Activated CD8-positive, alpha-beta memory T cell treated with anti-CD3 and anti-CD28 coated beads, Interleukin-2, amount 50 U/mL, for 1 hour (primary cell): ENCODE data around the gene C14orf93.
"Not testable (repeated sequence)": the region's sequence is repeated elsewhere in the genome, so short reads cannot be mapped to it uniquely, and the experiment has no call there.

ENCODE experiments used
- DNase-seq: peaks from one replicate; pipeline ENCODE4 v3.0.0-alpha.2; 2020; ENCODE audit errors: extremely low read depth

Gene C14orf93

DNA sequence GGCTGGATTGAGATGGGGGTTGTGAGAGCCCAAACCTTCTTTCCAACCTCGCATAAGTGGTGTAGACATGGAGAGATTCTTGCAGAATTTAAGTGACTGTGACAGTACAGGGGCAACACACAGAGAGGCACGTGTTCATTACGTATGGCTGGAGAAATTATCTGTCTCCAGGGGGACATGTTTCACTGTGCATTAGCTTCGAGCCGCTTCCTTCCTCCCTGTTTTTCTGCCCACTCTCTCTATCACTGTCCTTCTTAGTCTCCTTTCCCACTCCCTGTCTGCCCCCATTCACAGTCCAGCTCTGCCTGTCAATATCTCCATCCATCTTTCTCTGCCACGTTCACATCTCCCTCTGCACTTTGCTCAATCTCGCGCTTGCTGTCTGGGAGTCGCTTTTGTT, 11.5 kb upstream of the C14orf93 start:
- DNase-seq, result no peak

DNA sequence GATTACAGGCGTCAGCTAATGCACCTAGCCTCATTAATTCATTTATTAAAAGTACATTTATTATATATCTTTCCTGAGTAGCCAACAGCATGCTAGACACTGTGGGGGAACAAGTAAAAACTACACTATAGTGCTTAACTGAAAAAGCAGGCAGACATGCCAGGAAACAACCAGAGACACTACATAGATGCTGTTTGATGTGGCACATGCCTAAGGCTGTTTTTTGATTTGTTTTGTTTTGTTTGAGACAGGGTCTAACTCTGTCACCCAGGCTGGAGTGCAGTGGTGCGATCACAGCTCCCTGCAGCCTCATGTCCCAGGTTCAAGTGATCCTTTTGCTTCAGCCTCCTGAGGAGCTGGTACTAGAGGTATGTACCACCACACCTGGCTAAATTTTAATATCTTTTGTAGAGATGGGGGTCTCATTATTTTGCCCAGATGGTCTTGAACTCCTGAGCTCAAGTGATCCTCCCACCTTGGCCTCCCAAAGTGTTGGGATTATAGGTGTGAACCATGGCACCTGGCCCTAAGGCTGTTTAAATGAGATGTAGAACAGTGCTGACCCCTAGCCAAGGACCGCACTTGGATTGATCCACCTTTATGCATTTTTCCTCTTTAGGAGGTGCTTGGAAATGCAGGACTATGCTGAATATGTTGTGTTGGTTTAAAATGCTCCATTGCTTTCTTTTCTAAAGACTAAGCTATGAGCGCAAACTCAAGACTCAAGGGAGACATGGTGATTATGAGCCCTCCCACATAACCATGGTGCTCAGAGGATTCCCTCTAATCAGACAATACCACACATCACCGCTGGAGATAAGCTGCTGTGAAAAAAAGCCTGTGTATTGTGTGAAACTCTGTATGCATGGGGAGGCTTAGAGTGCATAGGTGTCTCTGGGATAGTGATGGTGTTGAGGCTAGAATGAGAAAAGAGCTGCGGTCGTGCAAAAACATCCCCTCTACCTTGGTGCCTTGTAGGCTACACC, 10.5 kb upstream of the C14orf93 start:
- DNase-seq, result no peak

DNA sequence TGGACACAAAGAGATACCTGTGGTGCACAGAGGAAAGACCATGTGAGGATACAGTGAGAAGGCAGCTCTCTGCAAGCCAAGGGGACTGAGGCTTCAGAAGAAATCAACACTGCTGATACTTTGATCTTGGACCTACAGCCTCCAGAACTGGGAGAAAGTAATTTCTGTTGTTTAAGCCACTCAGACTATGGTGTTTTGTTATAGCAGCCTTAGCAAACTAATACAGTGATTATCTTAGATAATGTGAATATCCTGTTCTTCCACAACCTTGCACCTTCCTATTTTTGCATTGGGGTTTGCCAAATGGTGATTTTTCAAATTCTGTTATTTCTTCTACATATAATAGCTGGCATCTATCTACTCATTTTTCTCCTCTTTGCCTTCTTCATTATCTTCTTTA, 8.2 kb upstream of the C14orf93 start:
- DNase-seq, result no peak

DNA sequence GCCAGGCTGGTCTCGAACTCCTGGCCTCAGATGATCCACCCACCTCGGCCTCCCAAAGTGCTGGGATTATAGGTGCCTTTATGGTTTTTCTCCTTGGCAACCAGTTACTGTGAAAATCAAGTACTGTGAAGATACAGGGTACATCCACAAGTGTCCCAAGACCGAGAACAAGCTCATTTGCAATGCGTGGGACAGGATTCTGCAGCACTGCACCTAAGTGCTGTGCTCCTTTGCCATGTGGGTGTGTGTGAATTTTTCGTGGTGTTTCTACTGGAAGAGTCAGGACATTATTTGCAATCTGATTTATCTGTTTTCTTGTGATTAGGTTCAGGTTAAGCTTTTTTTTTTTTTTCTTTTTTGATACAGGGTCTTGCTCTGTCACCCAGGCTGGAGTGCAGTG, 7.1 kb upstream of the C14orf93 start:
- no peak for DNase-seq

DNA sequence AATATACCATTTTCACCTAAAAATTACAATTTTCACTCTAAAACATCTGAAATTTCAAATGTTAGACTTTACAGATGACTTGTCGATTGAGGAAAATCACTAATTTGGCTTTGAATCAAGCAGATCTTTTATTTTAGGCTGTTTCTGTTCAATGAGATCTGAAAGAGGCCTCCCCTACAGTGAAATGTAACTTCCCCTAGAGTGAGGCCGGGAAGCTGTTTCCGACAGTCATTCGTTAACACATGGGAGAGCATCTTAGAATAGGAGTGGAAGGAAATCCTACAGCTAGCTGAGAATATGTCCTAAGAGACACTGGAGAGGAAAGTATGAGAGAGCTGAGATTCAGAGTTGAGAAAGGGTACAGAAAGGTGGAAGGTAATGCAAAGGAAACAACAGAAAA, 5.7 kb upstream of the C14orf93 start:
- DNase-seq, result no peak

DNA sequence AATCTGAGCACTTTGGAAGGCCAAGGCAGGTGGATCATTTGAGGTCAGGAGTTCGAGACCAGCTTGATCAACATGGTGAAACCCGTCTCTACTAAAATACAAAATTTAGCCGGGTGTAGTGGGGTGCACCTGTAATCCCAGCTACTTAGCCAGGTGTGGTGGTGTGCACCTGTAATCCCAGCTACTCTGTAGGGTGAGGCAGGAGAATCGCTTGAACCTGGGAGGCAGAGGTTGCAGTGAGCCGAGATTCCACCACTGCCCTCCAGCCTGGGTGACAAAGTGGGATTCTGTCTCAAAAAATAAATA, 3.8 kb upstream of the C14orf93 start:
- DNase-seq, result not testable (repeated sequence)

DNA sequence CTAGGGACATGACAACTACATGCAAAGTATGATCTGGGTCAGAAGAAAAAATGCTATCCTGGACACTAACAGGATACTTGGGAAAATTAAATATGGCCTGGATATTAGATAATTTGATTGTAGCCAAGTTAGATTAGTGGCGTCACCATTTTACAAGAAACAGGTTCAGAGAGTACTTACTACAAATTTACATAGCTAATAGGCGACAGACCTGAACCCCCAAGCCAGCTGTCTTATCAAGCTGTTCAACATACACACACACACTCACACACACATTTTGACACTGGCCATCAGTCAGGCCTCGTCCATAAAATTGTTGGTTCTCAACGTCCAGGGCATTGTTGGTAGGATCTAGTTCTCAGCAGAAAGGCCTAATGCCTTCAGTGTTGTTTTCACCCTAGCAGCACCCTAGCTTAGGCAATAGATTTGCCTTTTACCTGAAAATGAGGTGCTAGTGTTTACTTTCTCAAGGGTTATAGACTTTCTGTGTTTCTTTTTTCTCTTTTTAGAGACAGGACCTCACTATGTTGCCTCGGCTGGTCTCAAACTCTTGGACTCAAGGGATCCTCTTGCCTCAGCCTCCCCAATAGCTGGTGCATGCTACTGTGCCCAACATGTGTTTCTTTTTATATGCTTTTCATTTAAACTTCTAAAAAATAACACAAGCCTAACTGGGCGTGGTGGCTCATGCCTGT, 3.3 kb upstream of the C14orf93 start:
- DNase-seq, result no peak

DNA sequence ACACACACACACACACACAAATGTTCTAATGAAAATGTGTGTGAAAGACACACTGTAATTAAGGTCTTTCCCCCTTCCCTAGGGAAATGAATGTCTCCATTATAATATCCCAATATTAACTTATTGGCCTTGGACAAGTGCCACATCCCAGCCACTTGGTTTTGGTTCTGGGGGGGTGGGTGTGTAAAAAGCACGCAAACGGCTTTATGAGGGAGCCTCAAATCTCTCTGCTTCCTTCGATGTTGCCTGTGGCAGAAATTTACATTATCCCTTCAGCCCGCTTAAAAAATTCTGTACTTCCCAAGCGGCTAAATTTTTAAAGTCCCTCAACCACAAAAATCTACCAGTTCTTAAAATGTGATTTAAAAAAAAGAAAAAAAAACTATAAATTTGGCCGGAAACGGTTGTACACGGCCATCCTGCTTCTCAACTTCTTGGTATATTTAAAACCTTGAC, 432 bp downstream of the C14orf93 start:
- no peak for DNase-seq

DNA sequence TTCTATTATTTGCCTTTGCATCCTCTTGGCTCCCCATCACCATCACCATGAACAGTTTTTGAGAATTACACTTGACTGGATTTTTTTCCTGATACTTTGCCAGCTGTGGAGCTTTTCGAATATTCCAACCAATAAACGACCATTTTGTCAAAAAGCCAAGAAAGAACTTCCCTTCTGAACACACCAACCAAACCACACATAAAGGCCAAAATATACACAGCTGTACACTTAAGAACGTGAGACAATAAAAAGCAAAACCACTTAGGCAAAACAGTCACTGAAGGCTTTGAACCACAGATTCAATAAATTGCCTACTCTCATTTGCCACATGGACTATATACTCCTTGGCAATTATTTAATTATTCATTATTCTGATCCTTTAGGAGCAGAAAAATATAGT, 1.1 kb downstream of the C14orf93 start:
- no peak for DNase-seq

DNA sequence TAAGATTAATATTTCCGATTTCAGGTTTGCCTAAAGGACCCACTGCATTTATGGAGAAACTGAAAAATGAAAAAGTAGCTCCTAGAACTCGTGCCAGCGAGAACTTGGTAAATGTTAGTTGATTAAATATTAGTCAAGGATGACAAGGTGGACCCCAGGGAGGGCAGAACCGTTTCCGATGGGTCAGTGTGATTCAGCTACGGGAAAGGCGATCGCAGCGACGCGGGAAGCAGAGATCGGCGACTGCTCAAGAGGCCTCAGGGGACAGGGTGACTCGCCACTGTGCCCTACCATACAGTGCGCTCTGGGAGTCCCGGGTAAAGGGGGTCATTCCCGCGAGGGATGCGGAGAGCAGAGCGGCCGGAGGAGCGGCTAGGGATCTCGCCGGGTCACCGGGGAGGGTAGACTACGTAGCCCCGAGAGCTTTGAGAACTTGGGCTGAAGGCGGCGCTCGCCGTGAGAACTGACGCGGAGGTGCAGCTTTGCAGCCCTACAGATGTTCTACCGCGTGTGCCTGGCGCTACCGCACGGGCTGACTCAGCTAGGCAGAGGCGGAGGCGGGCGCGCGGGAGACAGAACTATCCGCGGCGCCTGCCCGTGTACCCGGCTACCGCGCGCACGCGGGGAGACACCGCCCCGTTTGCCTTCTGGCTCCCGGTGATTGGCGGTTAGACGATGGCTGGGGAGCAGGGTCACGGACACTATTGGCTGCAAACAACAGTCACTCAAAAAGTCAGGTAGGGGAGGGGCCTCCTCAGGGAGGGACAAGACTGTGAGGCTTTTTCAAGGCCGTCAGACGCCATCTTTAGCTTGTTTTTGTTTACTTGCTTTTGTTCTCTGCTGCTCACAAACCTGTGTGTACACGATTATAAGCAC, 3.2 kb downstream of the C14orf93 start:
- peak; percentile 92 for DNase-seq

DNA sequence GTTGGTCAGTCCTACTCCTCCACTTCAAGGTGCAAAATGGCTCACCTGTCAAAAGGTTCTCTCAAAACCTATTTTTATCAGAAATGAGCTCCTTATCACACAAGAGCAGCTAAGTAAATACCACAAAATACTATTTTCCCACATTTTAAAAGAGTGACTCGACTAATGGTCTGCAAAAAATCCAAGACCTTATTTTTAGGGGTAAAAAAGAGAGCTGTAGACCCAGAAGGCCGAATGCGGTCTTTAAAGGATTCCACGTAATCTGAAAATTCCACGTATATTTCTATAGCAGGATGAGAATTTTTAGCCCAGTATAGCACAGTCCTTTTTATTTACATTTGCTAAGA, 3.8 kb downstream of the C14orf93 start:
- no peak for DNase-seq

DNA sequence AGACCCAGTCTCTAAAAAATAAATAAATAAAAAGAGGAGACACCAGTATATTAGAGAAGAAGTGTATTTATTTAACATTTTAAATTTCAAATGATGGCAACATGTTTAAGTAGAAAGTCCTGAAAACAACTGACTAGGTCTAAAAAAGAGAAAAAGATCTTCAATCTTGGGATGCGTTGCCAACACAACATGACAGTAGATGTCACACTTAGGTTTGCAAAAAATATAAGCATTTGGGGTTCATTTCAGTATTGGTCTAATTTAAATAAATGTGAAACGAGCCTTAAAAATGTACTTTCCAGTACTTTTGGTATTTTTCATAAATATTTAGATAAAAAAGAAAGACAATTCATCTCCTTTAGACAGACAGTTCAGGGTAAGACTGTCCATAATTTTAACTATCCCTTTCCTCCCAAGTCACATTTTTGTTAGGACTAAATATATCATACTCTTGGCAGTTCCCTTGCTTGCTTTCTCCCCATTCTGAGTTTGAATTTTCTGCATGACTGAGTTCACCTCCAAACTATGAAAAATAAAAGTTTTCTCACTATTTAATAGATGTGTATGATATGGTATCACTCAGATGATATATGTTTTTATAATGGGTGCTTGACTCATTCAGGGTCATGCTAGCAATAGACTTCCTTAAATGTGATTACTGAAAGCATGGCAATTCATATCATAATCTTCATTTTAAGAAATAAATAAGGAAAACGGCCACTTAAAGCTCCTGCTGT, 4.3 kb downstream of the C14orf93 start:
- no peak for DNase-seq

DNA sequence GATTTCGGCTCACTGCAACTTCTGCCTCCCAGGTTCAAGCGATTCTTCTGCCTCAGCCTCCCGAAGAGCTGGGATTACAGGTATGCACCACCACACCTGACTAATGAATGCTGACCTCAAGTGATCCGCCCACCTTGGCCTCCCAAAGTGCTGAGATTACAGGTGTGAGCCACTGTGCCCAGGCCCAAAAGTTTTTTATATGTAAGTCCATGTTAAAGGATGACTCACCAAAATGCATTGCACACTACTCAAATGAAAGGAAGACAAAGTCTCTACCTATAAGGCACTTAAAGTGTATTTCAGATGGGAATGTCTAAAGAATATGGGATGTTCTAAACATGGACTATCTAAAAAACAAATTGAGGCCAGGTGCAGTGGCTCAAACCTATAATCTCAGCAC, 5.7 kb downstream of the C14orf93 start:
- not testable (repeated sequence) for DNase-seq

DNA sequence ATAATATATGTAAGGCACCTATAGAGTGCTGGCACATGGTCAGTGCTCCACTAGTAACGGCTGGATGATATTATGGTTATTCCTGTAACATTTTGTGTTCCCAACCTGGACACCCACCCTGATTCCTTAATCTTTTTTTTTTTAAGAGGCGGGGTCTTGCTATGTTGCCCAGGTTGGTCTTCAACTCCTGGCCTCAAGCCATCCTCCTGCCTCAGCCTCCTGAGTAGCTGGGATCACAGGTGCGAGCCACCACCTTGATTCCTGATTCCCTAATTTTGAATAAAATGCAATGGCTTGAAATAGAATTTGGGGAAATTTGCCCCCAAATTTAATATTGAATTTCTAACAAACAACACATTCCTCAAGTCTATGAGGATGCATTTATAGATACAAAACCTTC, 7.4 kb downstream of the C14orf93 start:
- no peak for DNase-seq

DNA sequence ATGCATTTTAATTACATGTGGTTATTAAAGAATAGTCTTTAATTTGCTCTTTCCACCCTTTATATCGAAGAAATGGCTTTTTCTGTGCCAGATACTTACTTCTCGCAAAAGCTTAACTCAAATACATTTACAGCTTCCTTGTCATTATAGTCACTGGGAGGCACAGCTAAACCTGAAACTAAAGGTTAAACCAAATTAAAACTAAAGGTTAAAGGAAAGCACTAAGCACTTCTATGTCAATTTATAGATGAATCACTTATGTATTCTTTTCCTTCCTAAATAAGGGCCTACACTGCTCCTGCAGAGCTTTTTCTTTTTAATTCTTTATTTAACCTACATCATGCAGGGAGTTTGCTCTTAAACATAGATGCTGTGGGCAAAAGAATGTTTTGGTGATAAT, 9.1 kb downstream of the C14orf93 start:
- no peak for DNase-seq

DNA sequence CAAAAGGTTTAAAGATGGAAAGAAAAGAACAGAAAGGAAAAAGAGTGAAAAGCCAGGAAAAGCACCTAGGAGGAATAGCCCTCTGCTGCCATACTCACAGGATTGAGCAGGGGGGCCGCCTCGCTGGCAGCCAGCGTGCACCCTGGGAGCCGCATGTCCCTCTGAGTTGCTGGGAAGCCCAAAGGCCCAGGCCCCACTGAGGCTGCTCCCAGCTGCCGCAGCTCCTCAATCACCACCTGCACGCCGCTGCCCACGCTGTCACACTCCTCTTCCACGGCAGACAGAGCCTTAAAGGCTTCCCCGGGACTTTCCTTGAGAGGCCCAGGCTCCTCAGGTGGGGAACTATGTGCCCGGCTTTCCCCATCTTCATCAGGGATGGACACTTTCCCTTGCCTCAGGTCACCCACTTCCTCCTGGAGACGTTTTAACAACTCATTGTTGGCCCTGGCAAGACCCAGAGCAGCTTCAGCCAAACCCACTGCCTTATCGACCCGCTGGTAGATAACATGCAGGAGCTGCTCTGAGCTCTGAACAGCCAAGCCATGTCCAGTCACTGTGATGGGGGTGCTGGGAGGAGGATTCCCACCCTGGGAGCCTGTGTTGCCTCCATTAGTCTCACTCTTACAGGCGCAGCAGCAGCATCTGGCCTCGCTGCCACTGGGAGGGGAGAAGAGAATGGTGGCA, 11.5 kb downstream of the C14orf93 start:
- no peak for DNase-seq

DNA sequence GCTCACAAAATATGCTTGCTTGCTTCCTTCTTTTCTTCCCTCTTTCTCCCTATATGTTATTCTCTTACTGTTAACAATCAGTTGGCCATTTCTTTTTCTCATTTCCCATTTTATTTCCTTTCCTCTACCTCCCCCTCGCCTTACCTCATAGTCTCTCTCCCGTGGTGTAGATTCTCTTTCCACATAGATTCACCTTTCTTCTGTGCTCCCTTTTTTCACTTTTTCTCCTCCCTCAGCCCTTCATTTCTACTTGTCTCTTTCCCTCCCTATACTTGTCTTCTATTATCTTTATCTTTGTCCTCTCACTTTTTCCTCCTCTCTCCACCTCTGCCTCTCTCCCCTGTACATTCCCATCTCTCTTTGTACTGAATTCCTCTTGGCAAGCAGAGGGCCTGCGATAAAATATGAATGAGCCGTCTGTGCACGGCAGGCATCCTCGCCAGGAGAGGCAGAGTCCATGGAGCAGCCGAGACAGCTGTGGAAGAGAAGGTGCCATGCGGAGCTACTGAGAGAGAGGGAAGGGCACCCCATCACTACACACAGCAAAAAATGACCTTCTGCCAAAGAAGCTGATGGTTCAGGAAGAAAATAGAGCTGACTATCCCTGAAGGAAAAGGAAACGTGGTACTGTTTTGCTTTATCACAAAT, 12.1 kb downstream of the C14orf93 start:
- no peak for DNase-seq

DNA sequence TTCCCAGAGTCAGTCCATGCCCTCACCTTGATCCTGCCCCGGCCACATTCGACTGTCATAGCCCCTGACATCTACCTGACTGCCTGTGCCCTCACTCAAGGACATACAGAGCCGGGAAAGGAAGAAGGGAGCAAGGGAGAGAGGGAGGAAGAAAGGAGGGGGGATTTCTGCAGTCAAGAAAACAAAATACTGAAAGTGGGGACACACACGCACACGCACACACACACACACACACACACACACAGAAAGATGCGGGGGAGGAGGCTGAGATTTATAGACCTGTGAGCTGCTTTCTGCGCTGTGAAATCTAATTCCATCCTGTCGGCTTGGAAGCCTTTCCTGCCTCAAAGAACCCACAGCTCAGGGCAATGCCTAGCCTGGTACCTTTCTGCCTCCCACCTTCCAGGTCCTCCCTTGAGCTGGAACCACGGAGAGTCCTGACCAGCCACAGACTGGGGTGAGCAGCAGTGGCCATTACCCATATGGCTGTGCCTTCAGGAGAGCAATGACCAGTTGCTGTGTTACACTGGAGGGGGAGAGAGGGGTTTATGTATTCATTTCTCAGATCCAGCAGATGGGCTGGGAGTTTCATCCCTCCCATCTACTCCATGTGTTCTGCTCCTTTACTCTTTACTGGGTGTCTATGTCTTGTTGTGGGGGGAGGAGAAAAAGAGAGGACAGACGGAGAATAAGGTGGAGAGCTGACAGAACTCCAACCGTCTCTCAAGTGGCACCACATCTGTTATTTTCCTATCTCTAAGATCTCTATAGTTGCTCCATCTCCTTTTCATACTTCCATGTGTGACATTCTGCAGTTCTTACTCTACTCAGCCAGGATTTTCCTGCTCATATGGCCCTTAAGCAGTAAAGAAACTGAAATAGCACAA, 12.9 kb downstream of the C14orf93 start:
- DNase-seq, result no peak

DNA sequence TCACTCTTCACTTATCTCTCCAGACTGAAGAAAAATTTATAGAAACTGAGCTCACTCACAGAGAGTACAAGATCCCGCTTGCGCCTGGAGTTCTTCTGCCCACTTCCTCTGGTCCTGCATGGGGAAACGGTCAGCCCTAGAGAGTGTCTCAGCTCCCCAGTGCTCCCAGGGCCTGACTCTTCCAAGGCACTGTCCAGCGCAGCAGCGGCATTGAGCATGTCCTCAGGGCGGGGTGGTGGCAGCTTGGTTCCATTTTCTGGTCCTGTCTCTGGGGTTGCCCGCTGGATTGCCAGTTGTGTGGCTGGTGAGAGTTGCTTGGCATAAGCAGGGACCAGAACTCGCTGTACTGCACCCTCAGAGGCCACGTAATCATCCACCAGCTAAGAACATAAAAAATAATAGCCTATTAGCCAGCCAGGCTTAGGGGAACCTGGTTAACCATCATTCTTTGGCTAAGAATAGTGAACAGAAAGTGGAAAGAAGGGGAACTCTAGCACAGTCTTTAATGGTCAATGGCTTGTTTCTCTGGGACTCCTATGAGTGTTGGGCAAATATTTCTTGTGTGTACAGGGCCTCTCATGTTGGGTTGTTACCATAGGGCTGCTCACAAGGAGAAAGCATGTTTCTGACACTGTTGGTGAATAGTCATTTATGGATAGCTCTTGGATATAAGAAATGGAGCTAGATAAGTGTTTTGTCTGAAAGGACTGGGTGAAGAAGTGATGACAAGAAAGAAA, 13.9 kb downstream of the C14orf93 start:
- DNase-seq, result no peak
